Testis (tissue), 2 donors: ENCODE measurements around the gene RGS16.

Source experiments
- POLR2A ChIP-seq: fragments of 450-650 bp; IDR thresholded peaks from one replicate; pipeline ENCODE4 v1.6.1; 2017; ENCODE audit warnings: antibody characterized with exemption, mild to moderate bottlenecking, moderate library complexity
- TF ChIP-seq, protein P1 (sequence below), 3 experiments: fragments of 450-650 bp in 2 of 3; fragments of 200-600 bp in 1 of 3; sonication (generic) in 1 of 3; IDR thresholded peaks; one replicate each; pipeline ENCODE4 v1.5.1; 2016 to 2019; ENCODE audit warnings: antibody characterized with exemption in 3 of 3, mild to moderate bottlenecking in 2 of 3, moderate library complexity in 1 of 3

- TF ChIP-seq, protein P1, sequence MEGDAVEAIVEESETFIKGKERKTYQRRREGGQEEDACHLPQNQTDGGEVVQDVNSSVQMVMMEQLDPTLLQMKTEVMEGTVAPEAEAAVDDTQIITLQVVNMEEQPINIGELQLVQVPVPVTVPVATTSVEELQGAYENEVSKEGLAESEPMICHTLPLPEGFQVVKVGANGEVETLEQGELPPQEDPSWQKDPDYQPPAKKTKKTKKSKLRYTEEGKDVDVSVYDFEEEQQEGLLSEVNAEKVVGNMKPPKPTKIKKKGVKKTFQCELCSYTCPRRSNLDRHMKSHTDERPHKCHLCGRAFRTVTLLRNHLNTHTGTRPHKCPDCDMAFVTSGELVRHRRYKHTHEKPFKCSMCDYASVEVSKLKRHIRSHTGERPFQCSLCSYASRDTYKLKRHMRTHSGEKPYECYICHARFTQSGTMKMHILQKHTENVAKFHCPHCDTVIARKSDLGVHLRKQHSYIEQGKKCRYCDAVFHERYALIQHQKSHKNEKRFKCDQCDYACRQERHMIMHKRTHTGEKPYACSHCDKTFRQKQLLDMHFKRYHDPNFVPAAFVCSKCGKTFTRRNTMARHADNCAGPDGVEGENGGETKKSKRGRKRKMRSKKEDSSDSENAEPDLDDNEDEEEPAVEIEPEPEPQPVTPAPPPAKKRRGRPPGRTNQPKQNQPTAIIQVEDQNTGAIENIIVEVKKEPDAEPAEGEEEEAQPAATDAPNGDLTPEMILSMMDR (IDR thresholded peaks at IDR 0.05): no peak
- no peak for TF ChIP-seq POLR2A
These were observed 29.6 kb upstream of the RGS16 start for GRCh38 chr1:182633657-182634281.
